Endothelial cell (in vitro differentiated cells): ENCODE data around the gene CACNA1B. TPM values are rescaled to one million over a fixed set of nuclear protein-coding genes. Genes with fewer than 3 reads are reported as not detected.

Source experiments
- DNase-seq: peaks from one replicate; pipeline ENCODE4 v3.0.0; 2021; ENCODE audit warnings: low spot score
- H3K27ac Mint-ChIP-seq: one replicate; pipeline ENCODE4 v1.8.0; 2021; ENCODE audit warnings: mixed read lengths, inconsistent platforms; ENCODE audit not compliant: unreplicated experiment
- H3K27me3 Mint-ChIP-seq: one replicate; pipeline ENCODE4 v1.8.0; 2021; ENCODE audit warnings: mild to moderate bottlenecking, moderate library complexity, mixed read lengths, inconsistent platforms; ENCODE audit not compliant: unreplicated experiment
- H3K36me3 Mint-ChIP-seq: one replicate; pipeline ENCODE4 v1.8.0; 2021; ENCODE audit warnings: mild to moderate bottlenecking, low read depth, mixed read lengths, inconsistent platforms; ENCODE audit not compliant: unreplicated experiment
- H3K4me1 Mint-ChIP-seq: one replicate; pipeline ENCODE4 v1.8.0; 2021; ENCODE audit warnings: mild to moderate bottlenecking, mixed read lengths, inconsistent platforms; ENCODE audit not compliant: unreplicated experiment
- H3K4me3 Mint-ChIP-seq: one replicate; pipeline ENCODE4 v1.8.0; 2021; ENCODE audit warnings: mild to moderate bottlenecking, mixed read lengths, inconsistent platforms; ENCODE audit not compliant: unreplicated experiment
- H3K9me3 Mint-ChIP-seq: one replicate; pipeline ENCODE4 v1.8.0; 2021; ENCODE audit warnings: mixed read lengths, inconsistent platforms; ENCODE audit not compliant: unreplicated experiment
- CTCF ChIP-seq: fragments of 200-600 bp; sonication (generic); IDR thresholded peaks from one replicate; pipeline ENCODE4 v1.5.0; 2021; ENCODE audit warnings: antibody characterized with exemption; ENCODE audit not compliant: unreplicated experiment
- total RNA-seq: library from RNA; stranded (reverse); fragmentation: NEBNext Ultra II Directional; extraction: Animal tissue kit (Norgen Biotek cat#: 25700); gene quantifications from one replicate; pipeline ENCODE4 v1.2.1, GENCODE V29; 2021; ENCODE audit not compliant: unreplicated experiment

The CACNA1B gene
- total RNA-seq, 1 donor from 2014 or later, result 2.0 TPM

- peaks cover 15% of the 10 kb centered on the region for H3K36me3 Mint-ChIP-seq
- no peak for DNase-seq
- TF ChIP-seq CTCF, result no peak
Measured at GRCh38 chr9:138038244-138038671, 160.7 kb downstream of the CACNA1B start.

GRCh38 chr9:138040446-138041430 lies 163.2 kb downstream of the CACNA1B start:
- Mint-ChIP-seq H3K27me3 (peaks cover 11% of the 10 kb centered on the region), H3K27ac (no peak overlapping the region), H3K9me3 (no peaks in the 10 kb centered on the region), H3K36me3 (peaks cover 8% of the 10 kb centered on the region), H3K4me3 (no peak overlapping the region), H3K4me1 (peaks cover 6% of the 10 kb centered on the region)
- DNase-seq, result no peak
- no peak for TF ChIP-seq CTCF

More at GRCh38 chr9:138038244-138038671, 160.7 kb downstream of the CACNA1B start:
- Mint-ChIP-seq H3K9me3 (no peaks in the 10 kb centered on the region), H3K27ac (no peak overlapping the region), H3K27me3 (peaks cover 3% of the 10 kb centered on the region), H3K4me3 (no peak overlapping the region), H3K4me1 (no peaks in the 10 kb centered on the region)

- Mint-ChIP-seq H3K36me3 (peaks cover 8% of the 10 kb centered on the region), H3K4me1 (peaks cover 6% of the 10 kb centered on the region), H3K27ac (no peak overlapping the region), H3K27me3 (peaks cover 11% of the 10 kb centered on the region), H3K4me3 (no peak overlapping the region), H3K9me3 (no peaks in the 10 kb centered on the region)
- DNase-seq, result no peak
- TF ChIP-seq CTCF, result no peak
Measured at GRCh38 chr9:138042146-138042545, 164.6 kb downstream of the CACNA1B start.

- no peak for TF ChIP-seq CTCF
- H3K9me3 Mint-ChIP-seq, result no peaks in the 10 kb centered on the region
- H3K27ac Mint-ChIP-seq, result peak overlapping the region; percentile 59
- peaks cover 13% of the 10 kb centered on the region for H3K27me3 Mint-ChIP-seq
- no peak for DNase-seq
- H3K4me1 Mint-ChIP-seq, result peaks cover 6% of the 10 kb centered on the region
- peaks cover 8% of the 10 kb centered on the region for H3K36me3 Mint-ChIP-seq
- H3K4me3 Mint-ChIP-seq, result peak overlapping the region; percentile 18
Measured at GRCh38 chr9:138042640-138043039, 165.1 kb downstream of the CACNA1B start.

- H3K27ac Mint-ChIP-seq, result peak overlapping the region; percentile 59
- H3K36me3 Mint-ChIP-seq, result peaks cover 8% of the 10 kb centered on the region
- H3K9me3 Mint-ChIP-seq, result no peaks in the 10 kb centered on the region
- no peak for DNase-seq
- no peak for TF ChIP-seq CTCF
- peaks cover 6% of the 10 kb centered on the region for H3K4me1 Mint-ChIP-seq
- H3K4me3 Mint-ChIP-seq, result peak overlapping the region; percentile 18
- peaks cover 13% of the 10 kb centered on the region for H3K27me3 Mint-ChIP-seq
Measured at GRCh38 chr9:138043061-138043410, 165.5 kb downstream of the CACNA1B start.
